Kidney (tissue), 14 donors: Measurements from ENCODE around the gene MYO1D. TPM values are rescaled to one million over a fixed set of nuclear protein-coding genes. Genes with fewer than 3 reads are reported as not detected.
A peak's percentile ranks its signal among the peaks of the same experiment; 100 is the strongest.

Experiments
- DNase-seq, 5 donors: peaks; one replicate each; pipeline ENCODE4 v3.0.0-alpha.2; 2013 to 2020
- FAIRE-seq: peaks from 2 replicates; lab custom pipeline; 2012; peaks lifted over from hg19 to GRCh38; lab: Jason Lieb, UNC
- H3K27ac ChIP-seq, 2 donors: one replicate each; pipeline ENCODE4 v1.7.0; 2013; ENCODE audit warnings: low read depth in 2 of 2, low read length in 2 of 2, inconsistent platforms in 1 of 2
- H3K27me3 ChIP-seq: one replicate; pipeline ENCODE4 v1.7.1; 2013; ENCODE audit warnings: low read length, inconsistent platforms; ENCODE audit not compliant: control insufficient read depth, insufficient read depth
- H3K36me3 ChIP-seq, 3 donors: one replicate each; pipeline versions ENCODE4 v1.7.0 to v1.7.1; 2013; ENCODE audit warnings: low read length in 3 of 3, control low read depth in 1 of 3, inconsistent platforms in 1 of 3; ENCODE audit not compliant: insufficient read depth in 3 of 3, control insufficient read depth in 2 of 3
- H3K4me1 ChIP-seq, 3 donors: one replicate each; pipeline versions ENCODE4 v1.7.0 to v1.7.1; 2013; ENCODE audit warnings: low read length in 3 of 3, inconsistent platforms in 1 of 3, low read depth in 1 of 3; ENCODE audit not compliant: control insufficient read depth in 2 of 3, insufficient read depth in 2 of 3
- H3K4me3 ChIP-seq, 3 donors: one replicate each; pipeline versions ENCODE4 v1.7.0 to v1.8.1; 2013; ENCODE audit warnings: low read length in 3 of 3, control low read depth in 1 of 3, inconsistent platforms in 1 of 3
- H3K9ac ChIP-seq, 3 donors: one replicate each; pipeline versions ENCODE4 v1.7.0 to v1.7.1; 2013; ENCODE audit warnings: low read length in 3 of 3, control low read depth in 1 of 3, inconsistent platforms in 1 of 3
- H3K9me3 ChIP-seq, 3 donors: one replicate each; pipeline versions ENCODE4 v1.7.0 to v1.7.1; 2013; ENCODE audit warnings: low read length in 3 of 3, control low read depth in 1 of 3, inconsistent platforms in 1 of 3; ENCODE audit not compliant: control insufficient read depth in 2 of 3, insufficient read depth in 1 of 3
- CTCF ChIP-seq: IDR thresholded peaks from 3 replicates; pipeline ENCODE4 v1.5.1; 2012; ENCODE audit warnings: mild to moderate bottlenecking, moderate library complexity, borderline replicate concordance; ENCODE audit not compliant: insufficient read depth; ENCODE audit errors: extremely low read depth
- intact Hi-C: fragments of 100-400 bp; cut with DNase I; formaldehyde crosslinking; loops from one replicate; pipeline ENCODE4 v1.11.1; 2022
- polyA plus RNA-seq: library from polyadenylated mRNA; stranded (reverse); fragments of 350-450 nt; fragmentation: Illumina TruSeq; extraction: RNeasy Lipid Tissue Mini Kit (QIAGEN cat#74804); gene quantifications from one replicate; pipeline ENCODE4 v1.2.3, GENCODE V29; 2014; ENCODE audit warnings: low read depth, low replicate concordance; ENCODE audit not compliant: insufficient read depth
- total RNA-seq: library from RNA; stranded (reverse); fragmentation: NEBNext Ultra II Directional; extraction: Animal tissue kit (Norgen Biotek cat#: 25700); gene quantifications from one replicate; pipeline ENCODE4 v1.2.1, GENCODE V29; 2021
- donor health status: control.
- donor health status: control.
- donor health status: control.
- donor health status: control.
- donor health status: control.
- donor health status: DM: yes; HTN: yes; CAD: no.
- donor health status: Normal renal cell carcinoma (clear cell type).

The MYO1D gene
- total and polyA plus RNA-seq, 2 donors from 2014 or later: 21.1 to 99.9 TPM

- peaks cover 3 to 37% (median 19%) of the 10 kb centered on the region in 3 donors for H3K36me3 ChIP-seq
Observed at GRCh38 chr17:32461853-32462617, 414.9 kb downstream of the MYO1D start.

GRCh38 chr17:32461498-32461852 is 415.4 kb downstream of the MYO1D start:
- Histone ChIP-seq H3K27me3 (no peaks in the 10 kb centered on the region), H3K36me3 (peaks cover 3 to 34% (median 18%) of the 10 kb centered on the region in 3 donors), H3K9ac (no peak overlapping the region), H3K27ac (no peak overlapping the region), H3K9me3 (no peaks in the 10 kb centered on the region), H3K4me3 (no peak overlapping the region), H3K4me1 (peaks cover 0 to 10% (median 4%) of the 10 kb centered on the region in 3 donors)
- intact Hi-C loops: no loop called here
- DNase-seq: no peak
- no peak for TF ChIP-seq CTCF
- no peak for FAIRE-seq

More at GRCh38 chr17:32461853-32462617, 414.9 kb downstream of the MYO1D start:
- FAIRE-seq (peak; percentile 62), DNase-seq (peak in 3 of 5 donors; percentile 44 to 66 (median 58))
- no peak overlapping the region for H3K9ac ChIP-seq
- TF ChIP-seq CTCF: peak; percentile 29
- intact Hi-C loops: no loop called here
- H3K9me3 ChIP-seq: no peaks in the 10 kb centered on the region
- no peaks in the 10 kb centered on the region for H3K27me3 ChIP-seq
- peaks cover 0 to 10% (median 4%) of the 10 kb centered on the region in 3 donors for H3K4me1 ChIP-seq
- no peak overlapping the region for H3K27ac ChIP-seq
- H3K4me3 ChIP-seq: no peak overlapping the region

GRCh38 chr17:32460054-32460453 is 416.9 kb downstream of the MYO1D start:
- Histone ChIP-seq H3K4me1 (peaks cover 0 to 10% (median 4%) of the 10 kb centered on the region in 3 donors), H3K9me3 (no peaks in the 10 kb centered on the region), H3K27me3 (no peaks in the 10 kb centered on the region), H3K9ac (no peak overlapping the region), H3K4me3 (no peak overlapping the region), H3K27ac (no peak overlapping the region), H3K36me3 (peaks cover 3 to 32% (median 18%) of the 10 kb centered on the region in 3 donors)
- intact Hi-C loops: no loop called here
- FAIRE-seq (no peak), DNase-seq (no peak)
- TF ChIP-seq CTCF: no peak
